Measurements from ENCODE around the gene WDTC1. TPM values are rescaled to one million over a fixed set of nuclear protein-coding genes. Genes with fewer than 3 reads are reported as not detected.

WDTC1 gene
- total and polyA plus RNA-seq, 2 of the 13 experiments (the other 11 are each of a cell fraction or from before 2014, with no cell fraction given): 5.5 TPM

- TF ChIP-seq HCFC1 (IDR thresholded peaks at IDR 0.05; ENCODE audit: low read depth, low read length): no peak
- 0 out of 2 replicates have a peak, but pooled peaks have one; percentile 11 for TF ChIP-seq ZMYM4 (CRISPR knock-in tag; IDR thresholded peaks at IDR 0.05)
- TF ChIP-seq SOX6 (IDR thresholded peaks at IDR 0.05): no peak
- 0 out of 2 replicates have a peak, but pooled peaks have one; percentile 9 for TF ChIP-seq SOX6 (CRISPR knock-in tag; IDR thresholded peaks at IDR 0.05)
- TF ChIP-seq, protein P1, sequence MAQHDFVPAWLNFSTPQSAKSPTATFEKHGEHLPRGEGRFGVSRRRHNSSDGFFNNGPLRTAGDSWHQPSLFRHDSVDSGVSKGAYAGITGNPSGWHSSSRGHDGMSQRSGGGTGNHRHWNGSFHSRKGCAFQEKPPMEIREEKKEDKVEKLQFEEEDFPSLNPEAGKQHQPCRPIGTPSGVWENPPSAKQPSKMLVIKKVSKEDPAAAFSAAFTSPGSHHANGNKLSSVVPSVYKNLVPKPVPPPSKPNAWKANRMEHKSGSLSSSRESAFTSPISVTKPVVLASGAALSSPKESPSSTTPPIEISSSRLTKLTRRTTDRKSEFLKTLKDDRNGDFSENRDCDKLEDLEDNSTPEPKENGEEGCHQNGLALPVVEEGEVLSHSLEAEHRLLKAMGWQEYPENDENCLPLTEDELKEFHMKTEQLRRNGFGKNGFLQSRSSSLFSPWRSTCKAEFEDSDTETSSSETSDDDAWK (CRISPR knock-in tag; IDR thresholded peaks at IDR 0.05): no peak
- TF ChIP-seq, protein P2, sequence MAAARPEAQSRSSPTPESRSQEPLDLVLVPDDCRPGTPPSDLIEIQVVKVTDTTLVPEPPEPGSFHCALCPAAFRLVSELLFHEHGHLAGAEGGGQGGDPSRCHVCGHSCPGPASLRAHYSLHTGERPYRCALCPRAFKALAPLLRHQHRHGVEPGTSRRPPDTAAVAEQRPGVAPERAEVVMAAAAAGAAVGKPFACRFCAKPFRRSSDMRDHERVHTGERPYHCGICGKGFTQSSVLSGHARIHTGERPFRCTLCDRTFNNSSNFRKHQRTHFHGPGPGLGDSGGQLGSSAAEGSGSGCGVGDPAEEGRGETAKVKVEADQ (CRISPR knock-in tag; IDR thresholded peaks at IDR 0.05; ENCODE audit: borderline replicate concordance): no peak
- TF ChIP-seq ZFP62 (CRISPR knock-in tag; IDR thresholded peaks at IDR 0.05): no peak
- TF ChIP-seq JARID2 (CRISPR knock-in tag; IDR thresholded peaks at IDR 0.05; ENCODE audit: insufficient replicate concordance): no peak
- no peak for TF ChIP-seq JUN (CRISPR knock-in tag; IDR thresholded peaks at IDR 0.05)
- peak; percentile 18; the same call in 1 of the 2 replicates for TF ChIP-seq BHLHE40 (IDR thresholded peaks at IDR 0.05; ENCODE audit: low read length)
- TF ChIP-seq ZNF850 (CRISPR knock-in tag; conservative IDR thresholded peaks at IDR 0.05): 0 out of 2 replicates have a peak, but pooled peaks have one; percentile 34
- TF ChIP-seq, protein P3, sequence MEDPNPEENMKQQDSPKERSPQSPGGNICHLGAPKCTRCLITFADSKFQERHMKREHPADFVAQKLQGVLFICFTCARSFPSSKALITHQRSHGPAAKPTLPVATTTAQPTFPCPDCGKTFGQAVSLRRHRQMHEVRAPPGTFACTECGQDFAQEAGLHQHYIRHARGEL (CRISPR knock-in tag; IDR thresholded peaks at IDR 0.05): no peak
- TF ChIP-seq GMEB1 (CRISPR knock-in tag; IDR thresholded peaks at IDR 0.05; ENCODE audit: borderline replicate concordance): no peak
- TF ChIP-seq WIZ (CRISPR knock-in tag; IDR thresholded peaks at IDR 0.05): no peak
- TF ChIP-seq NCOR1 (IDR thresholded peaks at IDR 0.05; ENCODE audit: borderline replicate concordance, low read length): no peak
- TF ChIP-seq CC2D1A (CRISPR knock-in tag; IDR thresholded peaks at IDR 0.05): no peak
- no peak for TF ChIP-seq ZNF709 (CRISPR knock-in tag; IDR thresholded peaks at IDR 0.05)
- TF ChIP-seq REL (CRISPR knock-in tag; conservative IDR thresholded peaks at IDR 0.05): no peak
- TF ChIP-seq ZBTB20 (CRISPR knock-in tag; IDR thresholded peaks at IDR 0.05; ENCODE audit: borderline replicate concordance, low read depth): no peak
- peak; percentile 31; the same call in 1 of the 2 replicates for TF ChIP-seq SAP130 (CRISPR knock-in tag; IDR thresholded peaks at IDR 0.05; ENCODE audit: low read depth)
- no peak for TF ChIP-seq ZNF446 (CRISPR knock-in tag; IDR thresholded peaks at IDR 0.05)
- TF ChIP-seq SIX4 (CRISPR knock-in tag; IDR thresholded peaks at IDR 0.05): no peak
- no peak for TF ChIP-seq MBD4 (IDR thresholded peaks at IDR 0.05; ENCODE audit: borderline replicate concordance, low read length)
- no peak for TF ChIP-seq ZFP82 (CRISPR knock-in tag; IDR thresholded peaks at IDR 0.05; ENCODE audit: borderline replicate concordance)
- no peak for TF ChIP-seq MAZ (IDR thresholded peaks at IDR 0.05; ENCODE audit: borderline replicate concordance, low read depth, low read length)
- peak; percentile 56; the same call in 1 of the 2 replicates for TF ChIP-seq MAZ (CRISPR knock-in tag; IDR thresholded peaks at IDR 0.05; ENCODE audit: low read depth)
Measured at GRCh38 chr1:27357281-27358037, 123.0 kb downstream of the WDTC1 start (continued).
